ENCODE results near the gene IL19. TPM values are rescaled to one million over a fixed set of nuclear protein-coding genes. Genes with fewer than 3 reads are reported as not detected.

The IL19 gene
- total and polyA plus RNA-seq, 9 of the 15 experiments (the other 6 are each of a cell fraction or from before 2014, with no cell fraction given), result not detected

DNA sequence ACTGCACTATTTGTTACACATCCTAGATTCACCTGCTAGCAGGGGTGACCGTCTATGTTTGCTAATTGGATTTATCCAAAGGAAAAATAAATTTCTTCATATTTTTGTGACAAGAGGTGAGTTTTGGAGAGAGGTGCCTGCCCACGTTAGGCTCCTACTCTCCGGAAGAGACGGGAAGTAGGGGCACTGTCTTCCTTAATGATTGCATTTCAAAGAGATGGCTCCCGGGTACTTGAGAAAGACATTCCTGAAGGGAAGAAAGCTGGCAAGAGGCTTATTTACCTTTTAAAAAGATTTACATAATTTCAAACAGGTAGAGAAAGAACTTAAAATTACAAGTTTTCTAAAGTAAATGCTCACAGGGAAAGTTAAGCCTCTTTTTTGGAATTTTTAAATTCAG lies 18.7 kb upstream of the IL19 start:
- Histone ChIP-seq H3K4me3 (no peak overlapping the region), H2AFZ (ENCODE audit: low read depth, low read length) (no peak overlapping the region), H3K27me3 (ENCODE audit: control insufficient read depth in 2 of 2, insufficient read depth in 2 of 2, low read length in 2 of 2) (peaks cover 23 to 31% of the 10 kb centered on the region in 2 experiments), H3K27ac (ENCODE audit: extremely low read depth, low read depth, low read length) (no peak overlapping the region), H3K4me2 (ENCODE audit: insufficient read depth, low read length) (no peak overlapping the region), H3K9me1 (ENCODE audit: control insufficient read depth, insufficient read depth, low read length) (no peaks in the 10 kb centered on the region), H3K4me1 (replicated peaks in 1 of 2; ENCODE audit: control insufficient read depth in 2 of 2, insufficient read depth in 2 of 2, low read length in 2 of 2) (no peaks in the 10 kb centered on the region), H3K36me3 (ENCODE audit: control insufficient read depth, insufficient read depth, low read length) (no peaks in the 10 kb centered on the region), H3K9ac (ENCODE audit: insufficient read depth in 1 of 2, low read depth in 2 of 2, low read length in 2 of 2) (no peak overlapping the region), H3K79me2 (ENCODE audit: control insufficient read depth, insufficient read depth, low read length) (no peaks in the 10 kb centered on the region), H4K20me1 (replicated peaks; ENCODE audit: control insufficient read depth, insufficient read depth, low read length) (no peaks in the 10 kb centered on the region), H3K9me3 (replicated peaks; ENCODE audit: control insufficient read depth, insufficient read depth, low read depth, low read length) (no peaks in the 10 kb centered on the region)
- WGBS (ENCODE audit: insufficient coverage, low coverage, missing lambda C conversion rate), result 6% methylated on average over 5 of the region's 5 CpGs
- FAIRE-seq (no peak), ATAC-seq (no peak), DNase-seq (ENCODE audit: extremely low read depth in 1 of 4, low spot score in 3 of 4) (no peak)
- intact Hi-C loops (cut with micrococcal nuclease), result no loop called here
- in situ Hi-C loops (cut with MboI), result no loop called here
- BruUV-seq (replicated peaks), result no TSS peak
- CTCF ChIA-PET (ENCODE audit: low intra/inter-chr PET ratio), result no interaction called here
- TF ChIP-seq ETV5 (CRISPR knock-in tag; IDR thresholded peaks at IDR 0.05; ENCODE audit: low read depth) (no peak), PHF20 (IDR thresholded peaks at IDR 0.05; ENCODE audit: partially characterized antibody) (no peak), CHD1 (IDR thresholded peaks at IDR 0.05; ENCODE audit: low read length) (no peak), HDAC1 (IDR thresholded peaks at IDR 0.05) (no peak), ZNF143 (CRISPR knock-in tag; IDR thresholded peaks at IDR 0.05) (no peak), ZNF668 (CRISPR knock-in tag; IDR thresholded peaks at IDR 0.05) (no peak), MEF2A (IDR thresholded peaks at IDR 0.05; ENCODE audit: control insufficient read depth, low read depth, low read length) (no peak), TOE1 (IDR thresholded peaks at IDR 0.05; ENCODE audit: borderline replicate concordance) (no peak), TOE1 (CRISPR knock-in tag; IDR thresholded peaks at IDR 0.05; ENCODE audit: borderline replicate concordance, low read depth) (no peak)
- TF ChIP-seq, protein P1, sequence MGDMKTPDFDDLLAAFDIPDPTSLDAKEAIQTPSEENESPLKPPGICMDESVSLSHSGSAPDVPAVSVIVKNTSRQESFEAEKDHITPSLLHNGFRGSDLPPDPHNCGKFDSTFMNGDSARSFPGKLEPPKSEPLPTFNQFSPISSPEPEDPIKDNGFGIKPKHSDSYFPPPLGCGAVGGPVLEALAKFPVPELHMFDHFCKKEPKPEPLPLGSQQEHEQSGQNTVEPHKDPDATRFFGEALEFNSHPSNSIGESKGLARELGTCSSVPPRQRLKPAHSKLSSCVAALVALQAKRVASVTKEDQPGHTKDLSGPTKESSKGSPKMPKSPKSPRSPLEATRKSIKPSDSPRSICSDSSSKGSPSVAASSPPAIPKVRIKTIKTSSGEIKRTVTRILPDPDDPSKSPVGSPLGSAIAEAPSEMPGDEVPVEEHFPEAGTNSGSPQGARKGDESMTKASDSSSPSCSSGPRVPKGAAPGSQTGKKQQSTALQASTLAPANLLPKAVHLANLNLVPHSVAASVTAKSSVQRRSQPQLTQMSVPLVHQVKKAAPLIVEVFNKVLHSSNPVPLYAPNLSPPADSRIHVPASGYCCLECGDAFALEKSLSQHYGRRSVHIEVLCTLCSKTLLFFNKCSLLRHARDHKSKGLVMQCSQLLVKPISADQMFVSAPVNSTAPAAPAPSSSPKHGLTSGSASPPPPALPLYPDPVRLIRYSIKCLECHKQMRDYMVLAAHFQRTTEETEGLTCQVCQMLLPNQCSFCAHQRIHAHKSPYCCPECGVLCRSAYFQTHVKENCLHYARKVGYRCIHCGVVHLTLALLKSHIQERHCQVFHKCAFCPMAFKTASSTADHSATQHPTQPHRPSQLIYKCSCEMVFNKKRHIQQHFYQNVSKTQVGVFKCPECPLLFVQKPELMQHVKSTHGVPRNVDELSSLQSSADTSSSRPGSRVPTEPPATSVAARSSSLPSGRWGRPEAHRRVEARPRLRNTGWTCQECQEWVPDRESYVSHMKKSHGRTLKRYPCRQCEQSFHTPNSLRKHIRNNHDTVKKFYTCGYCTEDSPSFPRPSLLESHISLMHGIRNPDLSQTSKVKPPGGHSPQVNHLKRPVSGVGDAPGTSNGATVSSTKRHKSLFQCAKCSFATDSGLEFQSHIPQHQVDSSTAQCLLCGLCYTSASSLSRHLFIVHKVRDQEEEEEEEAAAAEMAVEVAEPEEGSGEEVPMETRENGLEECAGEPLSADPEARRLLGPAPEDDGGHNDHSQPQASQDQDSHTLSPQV (IDR thresholded peaks at IDR 0.05), result no peak
- TF ChIP-seq, protein P2, sequence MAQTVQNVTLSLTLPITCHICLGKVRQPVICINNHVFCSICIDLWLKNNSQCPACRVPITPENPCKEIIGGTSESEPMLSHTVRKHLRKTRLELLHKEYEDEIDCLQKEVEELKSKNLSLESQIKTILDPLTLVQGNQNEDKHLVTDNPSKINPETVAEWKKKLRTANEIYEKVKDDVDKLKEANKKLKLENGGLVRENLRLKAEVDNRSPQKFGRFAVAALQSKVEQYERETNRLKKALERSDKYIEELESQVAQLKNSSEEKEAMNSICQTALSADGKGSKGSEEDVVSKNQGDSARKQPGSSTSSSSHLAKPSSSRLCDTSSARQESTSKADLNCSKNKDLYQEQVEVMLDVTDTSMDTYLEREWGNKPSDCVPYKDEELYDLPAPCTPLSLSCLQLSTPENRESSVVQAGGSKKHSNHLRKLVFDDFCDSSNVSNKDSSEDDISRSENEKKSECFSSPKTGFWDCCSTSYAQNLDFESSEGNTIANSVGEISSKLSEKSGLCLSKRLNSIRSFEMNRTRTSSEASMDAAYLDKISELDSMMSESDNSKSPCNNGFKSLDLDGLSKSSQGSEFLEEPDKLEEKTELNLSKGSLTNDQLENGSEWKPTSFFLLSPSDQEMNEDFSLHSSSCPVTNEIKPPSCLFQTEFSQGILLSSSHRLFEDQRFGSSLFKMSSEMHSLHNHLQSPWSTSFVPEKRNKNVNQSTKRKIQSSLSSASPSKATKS (CRISPR knock-in tag; IDR thresholded peaks at IDR 0.05), result no peak
- TF ChIP-seq, protein P3, sequence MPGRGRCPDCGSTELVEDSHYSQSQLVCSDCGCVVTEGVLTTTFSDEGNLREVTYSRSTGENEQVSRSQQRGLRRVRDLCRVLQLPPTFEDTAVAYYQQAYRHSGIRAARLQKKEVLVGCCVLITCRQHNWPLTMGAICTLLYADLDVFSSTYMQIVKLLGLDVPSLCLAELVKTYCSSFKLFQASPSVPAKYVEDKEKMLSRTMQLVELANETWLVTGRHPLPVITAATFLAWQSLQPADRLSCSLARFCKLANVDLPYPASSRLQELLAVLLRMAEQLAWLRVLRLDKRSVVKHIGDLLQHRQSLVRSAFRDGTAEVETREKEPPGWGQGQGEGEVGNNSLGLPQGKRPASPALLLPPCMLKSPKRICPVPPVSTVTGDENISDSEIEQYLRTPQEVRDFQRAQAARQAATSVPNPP (IDR thresholded peaks at IDR 0.05; ENCODE audit: borderline replicate concordance, insufficient read depth, insufficient read length), result no peak
- POLR2A ChIA-PET, result no interaction called here

Data from K562 (cell line).